Erythroblast (primary cell): Measurements from ENCODE around the gene FBXL7.

Experiments
- GATA1 ChIP-seq: IDR thresholded peaks from 2 replicates; pipeline ENCODE4 v1.6.1; 2011; ENCODE audit warnings: low read depth, mild to moderate bottlenecking, control low read depth, low read length, moderate library complexity
- POLR2A ChIP-seq: IDR thresholded peaks from 2 replicates; pipeline ENCODE4 v1.6.1; 2011; ENCODE audit warnings: mild to moderate bottlenecking, low read length

DNA sequence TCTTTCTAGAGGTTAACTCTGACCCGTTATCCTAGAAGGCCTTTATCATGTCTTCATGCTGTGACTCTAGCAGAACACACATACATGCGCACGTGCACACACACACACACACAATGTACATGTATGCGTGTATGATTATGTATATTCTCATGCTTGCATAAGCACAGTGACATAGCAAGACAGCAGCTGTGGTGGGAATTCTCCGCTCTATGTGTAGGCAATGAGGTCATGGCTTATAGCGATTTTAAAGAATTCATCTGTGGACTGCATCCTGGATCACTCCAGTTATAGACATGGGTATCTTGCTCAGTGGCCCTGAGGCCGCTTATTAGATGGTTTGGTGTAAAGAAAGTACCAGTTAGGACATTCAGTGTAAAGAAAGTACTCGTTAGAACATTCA, 106.2 kb downstream of the FBXL7 start:
- TF ChIP-seq POLR2A (no peak), GATA1 (no peak)
